Endothelial cell of umbilical vein (primary cell): ENCODE data around the gene RND3. TPM values are rescaled to one million over a fixed set of nuclear protein-coding genes. Genes with fewer than 3 reads are reported as not detected.

ENCODE experiments used
- BruUV-seq: library from RNA; stranded (reverse); fragments of 400-500 nt; replicated peaks from 2 replicates; lab custom pipeline; 2021; lab: Mats Ljungman, UMichigan
- CTCF ChIA-PET: fragments of 300-600, 350-600 bp; sonication (Branson Sonifier 250); formaldehyde crosslinking; loops from one replicate; lab custom pipeline; 2021; ENCODE audit warnings: antibody characterized with exemption, inconsistent platforms; lab: Charles Lee
- POLR2A ChIA-PET: fragments of 300-600, 350-600 bp; sonication (Branson Sonifier 250); formaldehyde crosslinking; loops from one replicate; lab custom pipeline; 2021; ENCODE audit warnings: antibody characterized with exemption, inconsistent platforms; lab: Charles Lee
- DNase-seq: peaks from one replicate; pipeline ENCODE4 v3.0.0-alpha.2; 2011; ENCODE audit warnings: low read depth, low spot score
- FAIRE-seq: peaks from 2 replicates; lab custom pipeline; 2011; peaks lifted over from hg19 to GRCh38; lab: Jason Lieb, UNC
- H2AFZ ChIP-seq: 2 replicates; pipeline ENCODE4 v1.6.0; 2012; ENCODE audit warnings: low read depth, low read length, control low read depth, inconsistent platforms
- H3K27ac ChIP-seq: 2 replicates; pipeline ENCODE4 v1.5.1; 2011; ENCODE audit warnings: low read depth, mild to moderate bottlenecking, control low read depth, low read length, moderate library complexity; ENCODE audit not compliant: insufficient read depth
- H3K27me3 ChIP-seq, 2 experiments: 2 replicates each; pipeline versions ENCODE4 v1.6.0 to v1.6.1; 2011; ENCODE audit warnings: low read length in 2 of 2, mixed read lengths in 1 of 2; ENCODE audit not compliant: control insufficient read depth in 2 of 2, insufficient read depth in 2 of 2
- H3K36me3 ChIP-seq, 2 experiments: 2 replicates in 1 of 2; 3 replicates in 1 of 2; pipeline ENCODE4 v1.5.1; 2011; ENCODE audit warnings: low read length in 2 of 2, mild to moderate bottlenecking in 1 of 2, moderate library complexity in 1 of 2; ENCODE audit not compliant: control insufficient read depth in 2 of 2, insufficient read depth in 2 of 2; ENCODE audit errors: extremely low read depth in 1 of 2
- H3K4me1 ChIP-seq: 3 replicates; pipeline ENCODE4 v1.5.1; 2011; ENCODE audit warnings: mild to moderate bottlenecking, low read length; ENCODE audit not compliant: control insufficient read depth, insufficient read depth; ENCODE audit errors: extremely low read depth
- H3K4me2 ChIP-seq: 2 replicates; pipeline ENCODE4 v1.6.1; 2011; ENCODE audit warnings: low read length, control low read depth, mixed read lengths; ENCODE audit not compliant: insufficient read depth
- H3K4me3 ChIP-seq, 3 experiments: fragments of 200-600 bp in 1 of 3; sonication (generic), shearing (Covaris generic) in 1 of 3; replicated peaks in 1 of 3; 2 replicates each; pipeline ENCODE4 v1.5.1; 2011 to 2016; ENCODE audit warnings: control low read depth in 3 of 3, low read length in 3 of 3, mild to moderate bottlenecking in 2 of 3, inconsistent platforms in 1 of 3, low read depth in 1 of 3, moderate library complexity in 1 of 3; ENCODE audit not compliant: insufficient read depth in 1 of 3
- H3K79me2 ChIP-seq: 2 replicates; pipeline ENCODE4 v1.6.0; 2012; ENCODE audit warnings: low read length, inconsistent platforms; ENCODE audit not compliant: control insufficient read depth, insufficient read depth
- H3K9ac ChIP-seq: replicated peaks from 2 replicates; pipeline ENCODE3; 2011; ENCODE audit warnings: low read length, control low read depth; ENCODE audit not compliant: insufficient read depth; ENCODE audit errors: extremely low read depth
- H3K9me1 ChIP-seq: replicated peaks from 3 replicates; pipeline ENCODE4 v1.6.0; 2011; ENCODE audit warnings: mild to moderate bottlenecking, low read length; ENCODE audit not compliant: control insufficient read depth, insufficient read depth; ENCODE audit errors: extremely low read depth
- H3K9me3 ChIP-seq: replicated peaks from 2 replicates; pipeline ENCODE4 v1.5.1; 2012; ENCODE audit warnings: low read length, inconsistent platforms; ENCODE audit not compliant: control insufficient read depth, insufficient read depth
- H4K20me1 ChIP-seq: replicated peaks from 2 replicates; pipeline ENCODE3; 2011; ENCODE audit warnings: mild to moderate bottlenecking, low read length; ENCODE audit not compliant: control insufficient read depth, insufficient read depth; ENCODE audit errors: extremely low read depth
- CTCF ChIP-seq, 2 donors: IDR thresholded peaks; 1 replicate in 1 of 2; 2 replicates in 1 of 2; pipeline ENCODE4 v1.5.1; 2011; ENCODE audit warnings: low read length in 2 of 2, mild to moderate bottlenecking in 2 of 2, moderate library complexity in 2 of 2, control low read depth in 1 of 2, inconsistent platforms in 1 of 2, low read depth in 1 of 2; ENCODE audit not compliant: insufficient read depth in 1 of 2; ENCODE audit errors: extremely low read depth in 1 of 2
- FOS ChIP-seq: IDR thresholded peaks from 2 replicates; pipeline ENCODE4 v1.6.1; 2011; ENCODE audit warnings: mild to moderate bottlenecking, low read length, moderate library complexity, borderline replicate concordance; ENCODE audit not compliant: insufficient read depth
- GATA2 ChIP-seq: IDR thresholded peaks from 2 replicates; pipeline ENCODE4 v1.7.0; 2011; ENCODE audit warnings: low read depth, mild to moderate bottlenecking, moderate library complexity, mixed read lengths, low read length; ENCODE audit not compliant: insufficient read length, insufficient read depth
- JUN ChIP-seq: IDR thresholded peaks from 2 replicates; pipeline ENCODE4 v1.6.1; 2011; ENCODE audit warnings: borderline replicate concordance, low read depth; ENCODE audit not compliant: insufficient read length, insufficient read depth
- MAX ChIP-seq: IDR thresholded peaks from 2 replicates; pipeline ENCODE4 v1.6.1; 2011; ENCODE audit not compliant: insufficient read depth, insufficient read length
- MYC ChIP-seq: IDR thresholded peaks from one replicate; pipeline ENCODE4 v1.6.1; 2011; ENCODE audit warnings: mild to moderate bottlenecking, low read depth, low read length
- POLR2AphosphoS5 ChIP-seq: IDR thresholded peaks from 2 replicates; pipeline ENCODE4 v1.6.1; 2012; ENCODE audit warnings: low read depth, mild to moderate bottlenecking, control low read depth, low read length, moderate library complexity; ENCODE audit not compliant: insufficient read depth
- dilution Hi-C: fragments of 300-500 bp; cut with MboI; formaldehyde crosslinking; loops from one replicate; pipeline ENCODE4 v1.15.0; 2019; ENCODE audit warnings: low sequenced_read_pairs; ENCODE audit not compliant: extremely low pct_ligation_motif_present
- intact Hi-C: fragments of 100-400 bp; cut with micrococcal nuclease; formaldehyde crosslinking; loops from one replicate; pipeline ENCODE4 v1.10.0; 2022
- polyA plus RNA-seq, 4 experiments: library from polyadenylated mRNA; depleted of rRNA in 3 of 4; stranded (reverse) in 3 of 4; unstranded in 1 of 4; fragments of >200 nt; gene quantifications; 2 replicates each; pipeline versions ENCODE4 v1.2.1 to v1.2.3, GENCODE V29; 2011 to 2012; ENCODE audit warnings: missing spikeins in 1 of 4
- total RNA-seq: library from RNA; stranded (reverse); gene quantifications from 2 replicates; pipeline ENCODE4 v1.2.3, GENCODE V29; 2021

RND3 gene
- total and polyA plus RNA-seq, 2 donors (not counting 3 experiments of a cell fraction or from before 2014, with no cell fraction given), result 53.3 to 158 TPM

GRCh38 chr2:150479075-150479915, 8.2 kb downstream of the RND3 start:
- Histone ChIP-seq H4K20me1 (peaks cover 24% of the 10 kb centered on the region), H3K9ac (peak overlapping the region; percentile 66), H3K9me3 (no peaks in the 10 kb centered on the region), H2AFZ (no peak overlapping the region), H3K27me3 (no peaks in the 10 kb centered on the region), H3K9me1 (no peaks in the 10 kb centered on the region), H3K4me2 (peak overlapping the region; percentile 94), H3K36me3 (peaks cover 6 to 42% of the 10 kb centered on the region in 2 experiments), H3K27ac (peak overlapping the region; percentile 83), H3K79me2 (peaks cover 100% of the 10 kb centered on the region), H3K4me3 (peak overlapping the region in 1 of 3 experiments; percentile 46), H3K4me1 (peaks cover 97% of the 10 kb centered on the region)
- FAIRE-seq (no peak), DNase-seq (peak; percentile 44)
- ChIA-PET POLR2A (interaction anchor here (1.1 to 1.4 kb wide), 3 partner anchors 10 to 336 kb away, joined by 3 to 6 read pairs (median 4); no protein-coding TSS in a partner anchor), CTCF (interaction anchor here (0.8 to 2.2 kb wide), 4 partner anchors 10 to 834 kb away, joined by 3 to 10 read pairs (median 6); no protein-coding TSS in a partner anchor)
- no peak for TF ChIP-seq MAX
- no peak for TF ChIP-seq POLR2AphosphoS5
- no peak for TF ChIP-seq JUN
- no peak for TF ChIP-seq MYC
- no peak for TF ChIP-seq FOS
- TF ChIP-seq CTCF (IDR thresholded peaks at IDR 0.05; ENCODE audit: extremely low read depth in 1 of 2, insufficient read depth in 1 of 2, low read depth in 1 of 2, low read length in 2 of 2), result no peak
- no peak for TF ChIP-seq GATA2
- TSS peak; percentile 71 for BruUV-seq
- intact Hi-C loops, result no loop called here
- dilution Hi-C loops, result loop anchor here (25.0 kb wide), 1 partner anchor 342 kb away; no protein-coding TSS in a partner anchor
